Mucosa of stomach (tissue), 1 donor: ENCODE data around the gene ENHO.

Experiments used
- H3K27me3 ChIP-seq: one replicate; pipeline ENCODE4 v1.7.0; 2013; ENCODE audit warnings: mild to moderate bottlenecking, low read length; ENCODE audit not compliant: control insufficient read depth, insufficient read depth
- H3K36me3 ChIP-seq: one replicate; pipeline ENCODE4 v1.7.0; 2013; ENCODE audit warnings: low read length; ENCODE audit not compliant: control insufficient read depth, insufficient read depth
- H3K4me1 ChIP-seq: one replicate; pipeline ENCODE4 v1.7.0; 2013; ENCODE audit warnings: mild to moderate bottlenecking, low read length; ENCODE audit not compliant: control insufficient read depth, insufficient read depth
- H3K4me3 ChIP-seq: one replicate; pipeline ENCODE4 v1.7.0; 2013; ENCODE audit warnings: low read length
- H3K9ac ChIP-seq: one replicate; pipeline ENCODE4 v1.7.0; 2013; ENCODE audit warnings: mild to moderate bottlenecking, low read length, moderate library complexity
- H3K9me3 ChIP-seq: one replicate; pipeline ENCODE4 v1.7.0; 2013; ENCODE audit warnings: mild to moderate bottlenecking, low read length, moderate library complexity; ENCODE audit not compliant: control insufficient read depth
- donor health status: Pancreatic carcinoma.

Gene ENHO

DNA sequence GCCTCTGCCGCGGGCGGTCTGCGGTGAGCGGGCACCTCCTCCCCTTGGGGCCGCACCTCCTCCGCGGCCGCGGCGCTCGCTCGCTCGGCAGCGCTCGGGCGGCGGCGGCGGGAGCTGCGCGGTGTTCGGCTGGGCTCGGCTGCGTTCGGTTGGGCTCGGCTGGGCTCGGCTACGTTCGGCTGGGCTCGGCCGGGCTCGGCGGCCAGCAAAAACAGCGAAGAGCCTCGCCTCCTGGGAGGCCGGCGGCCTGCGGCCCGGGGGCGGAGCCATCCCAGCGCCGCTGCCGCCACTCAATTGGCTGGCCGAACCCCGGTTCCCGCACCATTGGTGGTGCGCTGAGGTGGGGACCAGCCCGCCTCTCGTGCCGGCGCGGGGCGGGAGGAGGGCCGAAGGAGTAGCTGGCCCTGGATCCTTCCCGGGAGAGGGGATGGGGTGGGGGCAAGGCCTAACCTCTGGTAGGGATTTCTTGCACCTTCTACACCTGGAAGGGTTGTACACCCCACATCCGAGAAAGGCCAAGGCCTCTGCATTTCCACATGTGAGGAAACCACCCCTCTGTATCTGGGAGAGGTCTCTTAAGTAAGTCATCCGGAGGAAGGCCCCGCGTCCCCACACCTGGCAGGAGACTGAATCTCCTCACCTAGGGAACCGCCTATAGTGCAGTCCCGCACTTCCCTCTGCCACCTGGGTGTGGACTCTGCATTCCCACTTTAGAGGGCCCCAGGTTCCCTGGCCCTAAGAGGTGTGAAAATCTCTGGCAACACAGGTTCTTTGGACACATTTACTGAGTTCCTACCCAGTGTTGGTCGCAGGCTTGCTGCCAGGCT lies at the start of gene ENHO:
ENHO (minus strand) TSS at position 20 of the 827 bp plus-strand sequence. CDS start 1,295 bp downstream, outside the sequence.
- Histone ChIP-seq H3K36me3 (no peaks in the 10 kb centered on the region), H3K4me1 (peaks cover 11% of the 10 kb centered on the region), H3K9me3 (no peaks in the 10 kb centered on the region), H3K27me3 (peaks cover 21% of the 10 kb centered on the region), H3K9ac (peak within 1 kb of the TSS; percentile 52), H3K4me3 (no peak within 1 kb of the TSS)

DNA sequence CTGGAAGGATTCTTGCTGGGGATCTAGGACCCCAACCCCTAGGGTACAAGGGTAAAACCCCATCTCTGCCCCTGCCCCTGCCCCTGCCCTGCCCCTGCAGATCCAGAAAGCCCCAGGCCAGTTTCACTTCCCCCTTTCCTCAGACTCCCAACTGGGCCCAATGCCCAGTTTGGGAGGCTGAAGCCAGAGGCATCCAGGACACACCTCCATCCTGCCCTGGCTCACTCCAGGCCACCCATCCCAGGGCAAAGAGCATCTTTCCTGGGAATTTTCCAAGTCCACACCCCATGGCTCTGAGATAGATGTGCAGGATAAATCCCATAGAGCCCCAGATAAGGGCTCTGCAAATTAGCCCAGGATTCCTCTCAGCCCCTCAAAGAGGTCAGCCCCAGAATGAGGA lies 49.3 kb upstream of the ENHO start:
- Histone ChIP-seq H3K36me3 (no peaks in the 10 kb centered on the region), H3K27me3 (peaks cover 45% of the 10 kb centered on the region), H3K4me3 (no peak overlapping the region), H3K9me3 (no peaks in the 10 kb centered on the region), H3K9ac (no peak overlapping the region), H3K4me1 (peaks cover 8% of the 10 kb centered on the region)

DNA sequence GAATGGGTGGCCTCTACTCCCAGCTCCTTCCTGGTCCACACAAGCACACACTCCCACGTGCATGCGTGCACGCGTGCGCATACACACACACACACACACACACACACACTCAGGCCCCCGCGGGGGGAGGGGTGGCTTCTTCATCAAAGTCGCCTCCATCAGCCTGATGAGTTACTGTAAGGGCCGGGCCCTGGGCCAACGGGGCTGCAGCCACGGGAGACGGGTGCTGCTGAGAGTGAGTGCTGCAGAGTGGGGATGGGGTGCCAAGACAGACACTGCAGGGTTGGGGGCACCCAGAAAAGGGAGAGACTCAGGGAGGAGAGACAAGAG lies 48.7 kb upstream of the ENHO start:
- peaks cover 43% of the 10 kb centered on the region for H3K27me3 ChIP-seq
- H3K36me3 ChIP-seq = no peaks in the 10 kb centered on the region
- peaks cover 8% of the 10 kb centered on the region for H3K4me1 ChIP-seq
- no peaks in the 10 kb centered on the region for H3K9me3 ChIP-seq
- H3K9ac ChIP-seq = no peak overlapping the region
- H3K4me3 ChIP-seq = no peak overlapping the region

DNA sequence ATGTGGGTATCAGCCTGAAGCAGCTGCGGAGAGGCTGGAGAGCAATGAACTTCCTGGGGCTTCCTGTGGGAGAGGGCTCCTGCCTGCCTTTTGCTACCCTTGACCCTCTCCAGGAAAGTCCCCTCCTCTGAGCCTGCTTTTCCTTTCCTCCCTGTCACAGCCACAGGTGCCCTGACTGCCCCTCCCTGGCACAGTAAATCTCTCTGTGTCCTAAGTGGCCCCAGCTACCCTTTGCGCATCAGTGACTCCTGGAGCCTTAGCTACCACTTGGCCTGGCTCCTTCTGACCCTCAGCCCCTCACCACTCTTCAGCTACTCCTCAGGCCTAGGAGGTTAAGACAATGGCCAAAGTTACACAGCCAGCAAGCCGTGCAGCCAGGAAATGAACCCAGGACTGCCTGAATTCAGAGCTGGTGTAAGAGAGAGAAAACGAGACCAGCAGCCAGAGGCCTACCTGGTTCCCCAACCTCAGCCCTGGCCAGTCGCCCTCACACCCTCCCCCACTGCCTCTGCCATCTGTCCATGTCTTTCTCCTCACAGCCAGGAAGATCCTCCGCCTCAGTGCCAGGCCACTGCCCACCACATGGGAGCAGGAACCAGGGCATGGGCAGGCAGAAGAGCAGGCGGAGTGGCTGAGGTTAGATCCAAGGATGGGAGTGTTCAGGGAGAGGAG lies 48.2 kb upstream of the ENHO start:
- Histone ChIP-seq H3K36me3 (no peaks in the 10 kb centered on the region), H3K4me1 (peaks cover 8% of the 10 kb centered on the region), H3K9me3 (no peaks in the 10 kb centered on the region), H3K9ac (no peak overlapping the region), H3K27me3 (peaks cover 43% of the 10 kb centered on the region), H3K4me3 (no peak overlapping the region)

DNA sequence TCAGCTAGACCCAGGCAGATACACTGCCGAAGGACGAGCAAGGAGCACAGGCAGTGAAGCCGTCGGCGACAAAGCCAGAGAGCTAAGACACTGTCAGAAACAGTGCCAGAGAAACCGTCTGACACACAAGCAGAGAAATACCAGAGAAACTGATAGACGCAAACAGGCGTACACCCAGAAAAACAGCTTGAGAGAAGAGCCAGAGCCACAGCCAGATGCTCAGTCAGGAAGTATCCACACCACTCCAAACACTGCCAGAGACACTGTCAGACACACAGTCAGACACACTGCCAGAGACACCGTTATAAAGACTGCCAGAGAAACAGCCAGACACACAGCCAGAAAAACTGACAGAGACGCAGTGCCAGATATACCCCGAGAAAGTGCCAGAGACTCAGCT lies 47.6 kb upstream of the ENHO start:
- Histone ChIP-seq H3K27me3 (peaks cover 45% of the 10 kb centered on the region), H3K4me1 (peaks cover 8% of the 10 kb centered on the region), H3K9ac (no peak overlapping the region), H3K9me3 (no peaks in the 10 kb centered on the region), H3K36me3 (no peaks in the 10 kb centered on the region), H3K4me3 (no peak overlapping the region)

DNA sequence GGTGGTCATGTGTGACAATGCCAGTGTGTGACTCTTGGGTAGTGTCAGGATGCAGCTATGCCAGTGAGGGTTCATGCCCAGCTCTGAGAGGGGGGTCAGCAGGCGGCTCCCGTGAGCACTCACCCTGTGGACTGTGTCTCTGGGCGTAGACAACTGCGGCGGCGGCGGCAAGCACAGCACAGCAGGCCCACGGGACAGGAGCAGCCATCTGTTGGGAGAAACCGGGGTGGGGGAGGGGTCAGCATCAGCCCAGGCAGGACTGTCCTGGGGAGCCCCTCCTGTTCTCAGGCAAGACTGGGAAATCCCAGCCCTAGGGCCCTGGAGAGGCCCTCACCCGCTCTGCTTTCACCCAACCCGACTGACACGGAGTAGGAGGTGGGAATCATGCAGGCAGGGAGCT lies 46.0 kb upstream of the ENHO start:
- no peak overlapping the region for H3K4me3 ChIP-seq
- H3K27me3 ChIP-seq = peaks cover 37% of the 10 kb centered on the region
- no peak overlapping the region for H3K9ac ChIP-seq
- no peaks in the 10 kb centered on the region for H3K9me3 ChIP-seq
- no peaks in the 10 kb centered on the region for H3K36me3 ChIP-seq
- H3K4me1 ChIP-seq = peaks cover 8% of the 10 kb centered on the region

DNA sequence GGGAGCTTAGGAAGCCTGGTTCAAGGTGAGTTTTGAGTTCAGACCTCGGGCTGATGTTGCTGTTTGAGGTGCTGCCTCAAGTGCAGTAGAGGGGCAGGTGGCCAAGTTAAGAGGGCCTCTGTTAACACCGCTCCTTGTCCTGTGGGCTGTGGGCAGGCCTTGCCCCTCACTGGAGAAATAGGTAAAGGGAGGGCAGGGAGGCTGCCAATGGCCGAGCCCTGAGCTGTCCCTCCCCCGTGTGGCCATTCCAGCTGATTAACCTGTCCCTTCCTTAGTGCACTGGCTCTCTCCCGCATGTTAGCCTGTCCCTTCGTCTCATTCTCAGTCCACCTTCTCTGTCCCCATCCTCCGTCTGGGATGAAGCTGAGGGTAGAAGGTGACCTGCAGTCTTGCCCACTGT lies 45.3 kb upstream of the ENHO start:
- H3K4me1 ChIP-seq = peaks cover 8% of the 10 kb centered on the region
- peaks cover 37% of the 10 kb centered on the region for H3K27me3 ChIP-seq
- no peaks in the 10 kb centered on the region for H3K36me3 ChIP-seq
- H3K9me3 ChIP-seq = no peaks in the 10 kb centered on the region
- H3K9ac ChIP-seq = no peak overlapping the region
- H3K4me3 ChIP-seq = no peak overlapping the region

DNA sequence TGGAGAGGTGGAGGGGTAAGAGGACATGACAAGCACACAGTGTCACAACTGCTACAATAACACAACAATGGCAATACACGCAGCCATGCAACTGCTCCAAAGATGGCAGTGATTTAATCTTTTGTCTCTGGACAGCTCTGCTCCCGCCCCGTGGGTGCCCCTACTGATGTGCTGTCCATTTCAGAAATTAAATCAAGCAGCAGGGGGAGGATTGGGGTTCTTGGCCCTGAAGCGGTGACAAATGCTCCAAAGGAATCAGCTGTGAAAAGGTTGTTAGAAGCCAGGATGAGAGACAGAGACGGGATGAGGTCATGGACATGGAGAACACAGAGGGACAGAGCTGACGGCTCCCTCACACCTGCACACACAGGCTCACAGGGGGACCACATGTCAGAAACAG lies 44.2 kb upstream of the ENHO start:
- H3K9ac ChIP-seq = no peak overlapping the region
- no peaks in the 10 kb centered on the region for H3K9me3 ChIP-seq
- H3K36me3 ChIP-seq = no peaks in the 10 kb centered on the region
- no peak overlapping the region for H3K4me3 ChIP-seq
- peaks cover 37% of the 10 kb centered on the region for H3K27me3 ChIP-seq
- H3K4me1 ChIP-seq = peaks cover 4% of the 10 kb centered on the region

DNA sequence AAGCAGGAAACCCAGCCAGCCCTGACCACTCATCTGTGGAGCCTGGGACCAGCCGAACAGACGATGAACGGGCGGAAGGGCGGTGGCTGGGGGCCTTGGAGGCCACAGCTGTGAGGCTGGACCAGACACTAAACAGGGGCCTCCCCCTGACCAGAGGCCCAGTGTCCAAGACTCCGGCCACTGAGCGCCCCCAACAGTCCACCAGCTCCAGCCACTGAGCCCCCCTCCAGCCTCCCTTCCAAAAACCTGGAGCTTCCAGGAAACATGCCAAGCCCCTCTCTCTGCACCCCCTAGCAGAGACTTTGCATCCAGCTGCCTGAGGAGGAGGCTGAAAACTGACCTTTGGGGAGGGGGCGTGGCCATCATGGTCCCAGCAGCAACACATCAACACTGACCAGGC lies 43.5 kb upstream of the ENHO start:
- Histone ChIP-seq H3K36me3 (no peaks in the 10 kb centered on the region), H3K9me3 (no peaks in the 10 kb centered on the region), H3K27me3 (peaks cover 37% of the 10 kb centered on the region), H3K4me3 (no peak overlapping the region), H3K4me1 (peaks cover 4% of the 10 kb centered on the region), H3K9ac (no peak overlapping the region)

DNA sequence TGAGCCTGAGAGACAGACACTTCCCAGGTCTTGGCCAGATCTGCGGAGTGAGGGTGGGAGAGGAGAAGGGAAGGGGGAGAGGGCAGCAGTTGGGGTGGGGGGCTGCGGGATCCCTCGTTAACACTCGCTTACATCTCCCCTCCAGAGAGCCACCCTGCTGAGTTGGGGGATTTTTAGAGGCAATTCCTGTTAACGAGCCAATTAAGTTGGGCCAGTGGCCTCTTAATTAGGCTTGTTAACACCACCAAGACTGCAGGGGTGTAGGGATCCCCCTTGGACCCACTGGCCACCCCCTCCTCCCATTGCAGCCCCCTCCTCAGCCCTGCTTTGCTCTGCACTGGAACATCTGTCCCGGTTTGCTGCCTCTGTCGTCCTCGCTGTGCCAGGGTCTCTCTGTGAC lies 43.1 kb upstream of the ENHO start:
- peaks cover 37% of the 10 kb centered on the region for H3K27me3 ChIP-seq
- no peaks in the 10 kb centered on the region for H3K36me3 ChIP-seq
- H3K9me3 ChIP-seq = no peaks in the 10 kb centered on the region
- H3K4me1 ChIP-seq = peaks cover 7% of the 10 kb centered on the region
- H3K4me3 ChIP-seq = no peak overlapping the region
- H3K9ac ChIP-seq = no peak overlapping the region

DNA sequence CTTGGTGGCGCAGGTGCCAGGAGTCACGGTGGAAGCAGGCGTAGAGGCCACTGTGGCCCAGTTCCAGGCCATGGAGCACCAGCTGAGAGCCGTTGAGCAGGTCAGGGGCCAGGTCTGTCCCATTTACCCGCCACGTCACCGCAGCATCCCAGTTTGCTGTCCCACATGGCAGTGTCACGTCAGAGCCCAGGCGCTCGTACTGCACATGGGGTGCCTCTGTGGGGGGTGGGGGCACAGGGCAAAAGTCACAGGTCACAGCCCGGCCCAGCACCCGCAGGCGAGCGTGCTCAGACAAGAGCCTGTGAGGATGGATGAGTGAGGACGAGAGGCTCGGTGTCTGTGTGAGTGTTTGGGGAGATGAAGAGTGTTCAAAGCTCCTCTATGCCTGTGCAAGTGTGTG lies 41.8 kb upstream of the ENHO start:
- H3K36me3 ChIP-seq = no peaks in the 10 kb centered on the region
- H3K4me1 ChIP-seq = peaks cover 19% of the 10 kb centered on the region
- H3K27me3 ChIP-seq = peaks cover 32% of the 10 kb centered on the region
- H3K4me3 ChIP-seq = no peak overlapping the region
- H3K9ac ChIP-seq = no peak overlapping the region
- no peaks in the 10 kb centered on the region for H3K9me3 ChIP-seq

DNA sequence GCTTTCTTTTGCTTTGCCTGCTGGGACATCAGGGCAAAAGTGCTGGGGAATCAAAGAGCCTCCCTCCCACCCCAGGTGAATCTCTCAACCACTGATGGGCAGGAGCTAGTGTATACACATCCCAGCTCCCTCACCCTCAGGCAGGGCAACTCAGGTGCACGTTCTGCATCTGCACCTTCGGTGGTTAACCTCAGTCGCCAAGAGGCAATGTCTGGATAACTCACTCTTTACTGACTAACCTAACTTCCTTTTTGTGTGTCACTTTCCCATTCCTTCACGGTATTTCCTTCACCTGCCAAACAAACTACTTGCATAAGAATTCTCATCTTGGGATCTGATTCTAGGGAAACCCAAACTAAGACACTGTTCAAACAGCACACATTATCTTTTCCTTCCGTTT lies 40.5 kb upstream of the ENHO start:
- no peaks in the 10 kb centered on the region for H3K9me3 ChIP-seq
- peaks cover 41% of the 10 kb centered on the region for H3K27me3 ChIP-seq
- no peak overlapping the region for H3K9ac ChIP-seq
- H3K36me3 ChIP-seq = no peaks in the 10 kb centered on the region
- H3K4me1 ChIP-seq = peaks cover 21% of the 10 kb centered on the region
- H3K4me3 ChIP-seq = no peak overlapping the region
